Thoracic aorta (tissue), 2 donors: Measurements from ENCODE around the gene CENPF. TPM values are rescaled to one million over a fixed set of nuclear protein-coding genes. Genes with fewer than 3 reads are reported as not detected.
A peak's percentile ranks its signal among the peaks of the same experiment; 100 is the strongest.
"Not testable (repeated sequence)": the region's sequence is repeated elsewhere in the genome, so short reads cannot be mapped to it uniquely, and the experiment has no call there.

Source experiments
- ATAC-seq: fragments of 150-250 bp; one replicate; pipeline ENCODE4 v1.8.0; 2017; ENCODE audit warnings: low read depth; ENCODE audit not compliant: insufficient number of reproducible peaks, low FRiP score
- DNase-seq: peaks from one replicate; pipeline ENCODE4 v3.0.0-alpha.2; 2020; ENCODE audit warnings: low spot score
- H3K27ac ChIP-seq, 2 donors: fragments of 200-600 bp; sonication (generic); 1 replicate in 1 of 2; 2 replicates in 1 of 2; pipeline ENCODE4 v1.5.1; 2016; ENCODE audit warnings: mild to moderate bottlenecking in 2 of 2, moderate library complexity in 2 of 2
- H3K27me3 ChIP-seq: fragments of 200-600 bp; sonication (generic); replicated peaks from 2 replicates; pipeline ENCODE4 v1.6.0; 2016; ENCODE audit warnings: mild to moderate bottlenecking; ENCODE audit not compliant: insufficient read depth
- H3K36me3 ChIP-seq: fragments of 200-600 bp; sonication (generic); one replicate; pipeline ENCODE4 v1.5.1; 2016
- H3K4me1 ChIP-seq, 2 donors: fragments of 200-600 bp; sonication (generic); 1 replicate in 1 of 2; 2 replicates in 1 of 2; pipeline versions ENCODE4 v1.5.1 to v1.6.0; 2016; ENCODE audit warnings: low read depth in 2 of 2, mild to moderate bottlenecking in 1 of 2; ENCODE audit not compliant: control insufficient read depth in 1 of 2
- H3K4me3 ChIP-seq: fragments of 200-600 bp; sonication (generic); 2 replicates; pipeline ENCODE4 v1.5.1; 2016; ENCODE audit warnings: mild to moderate bottlenecking
- H3K9me3 ChIP-seq: fragments of 200-600 bp; sonication (generic); 2 replicates; pipeline ENCODE4 v1.5.1; 2016
- total RNA-seq, 2 donors: library from RNA; depleted of rRNA; stranded (reverse); fragments of >200 nt; gene quantifications; one replicate each; pipeline versions ENCODE4 v1.1.0 to v1.2.3, GENCODE V29; 2016
- TF ChIP-seq, protein P1 (sequence below): fragments of 200-600 bp; sonication (generic); IDR thresholded peaks from one replicate; pipeline ENCODE4 v1.5.1; 2019; ENCODE audit warnings: antibody characterized with exemption

CENPF gene
- total RNA-seq, 2 donors from 2014 or later = under 0.01 to 1.8 TPM

DNA sequence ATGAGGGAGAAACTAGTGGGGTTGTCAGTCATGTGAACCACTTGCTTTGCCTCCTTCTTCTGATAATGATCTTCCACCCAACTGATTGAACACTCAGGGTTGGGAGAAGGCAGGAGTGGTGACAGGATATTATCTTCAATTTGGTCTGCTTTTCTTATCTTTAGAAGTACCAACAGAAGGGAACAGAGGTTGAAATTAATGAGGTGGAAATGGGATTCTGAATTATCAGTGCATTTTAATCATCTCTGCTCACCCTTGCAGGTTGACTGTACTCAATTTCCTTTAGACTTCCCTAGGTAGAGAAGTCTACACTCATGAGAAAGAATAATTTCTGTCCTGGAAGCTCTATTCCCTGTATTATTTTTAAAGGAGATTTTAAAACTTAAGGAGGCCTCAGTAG lies 31.7 kb upstream of the CENPF start:
- Histone ChIP-seq H3K9me3 (peaks cover 6% of the 10 kb centered on the region), H3K4me1 (peaks cover 8 to 58% of the 10 kb centered on the region in 2 donors), H3K27ac (no peak overlapping the region), H3K36me3 (no peaks in the 10 kb centered on the region), H3K4me3 (no peak overlapping the region), H3K27me3 (no peaks in the 10 kb centered on the region)
- DNase-seq = no peak
- TF ChIP-seq, protein P1, sequence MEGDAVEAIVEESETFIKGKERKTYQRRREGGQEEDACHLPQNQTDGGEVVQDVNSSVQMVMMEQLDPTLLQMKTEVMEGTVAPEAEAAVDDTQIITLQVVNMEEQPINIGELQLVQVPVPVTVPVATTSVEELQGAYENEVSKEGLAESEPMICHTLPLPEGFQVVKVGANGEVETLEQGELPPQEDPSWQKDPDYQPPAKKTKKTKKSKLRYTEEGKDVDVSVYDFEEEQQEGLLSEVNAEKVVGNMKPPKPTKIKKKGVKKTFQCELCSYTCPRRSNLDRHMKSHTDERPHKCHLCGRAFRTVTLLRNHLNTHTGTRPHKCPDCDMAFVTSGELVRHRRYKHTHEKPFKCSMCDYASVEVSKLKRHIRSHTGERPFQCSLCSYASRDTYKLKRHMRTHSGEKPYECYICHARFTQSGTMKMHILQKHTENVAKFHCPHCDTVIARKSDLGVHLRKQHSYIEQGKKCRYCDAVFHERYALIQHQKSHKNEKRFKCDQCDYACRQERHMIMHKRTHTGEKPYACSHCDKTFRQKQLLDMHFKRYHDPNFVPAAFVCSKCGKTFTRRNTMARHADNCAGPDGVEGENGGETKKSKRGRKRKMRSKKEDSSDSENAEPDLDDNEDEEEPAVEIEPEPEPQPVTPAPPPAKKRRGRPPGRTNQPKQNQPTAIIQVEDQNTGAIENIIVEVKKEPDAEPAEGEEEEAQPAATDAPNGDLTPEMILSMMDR = no peak
- no peak for ATAC-seq

DNA sequence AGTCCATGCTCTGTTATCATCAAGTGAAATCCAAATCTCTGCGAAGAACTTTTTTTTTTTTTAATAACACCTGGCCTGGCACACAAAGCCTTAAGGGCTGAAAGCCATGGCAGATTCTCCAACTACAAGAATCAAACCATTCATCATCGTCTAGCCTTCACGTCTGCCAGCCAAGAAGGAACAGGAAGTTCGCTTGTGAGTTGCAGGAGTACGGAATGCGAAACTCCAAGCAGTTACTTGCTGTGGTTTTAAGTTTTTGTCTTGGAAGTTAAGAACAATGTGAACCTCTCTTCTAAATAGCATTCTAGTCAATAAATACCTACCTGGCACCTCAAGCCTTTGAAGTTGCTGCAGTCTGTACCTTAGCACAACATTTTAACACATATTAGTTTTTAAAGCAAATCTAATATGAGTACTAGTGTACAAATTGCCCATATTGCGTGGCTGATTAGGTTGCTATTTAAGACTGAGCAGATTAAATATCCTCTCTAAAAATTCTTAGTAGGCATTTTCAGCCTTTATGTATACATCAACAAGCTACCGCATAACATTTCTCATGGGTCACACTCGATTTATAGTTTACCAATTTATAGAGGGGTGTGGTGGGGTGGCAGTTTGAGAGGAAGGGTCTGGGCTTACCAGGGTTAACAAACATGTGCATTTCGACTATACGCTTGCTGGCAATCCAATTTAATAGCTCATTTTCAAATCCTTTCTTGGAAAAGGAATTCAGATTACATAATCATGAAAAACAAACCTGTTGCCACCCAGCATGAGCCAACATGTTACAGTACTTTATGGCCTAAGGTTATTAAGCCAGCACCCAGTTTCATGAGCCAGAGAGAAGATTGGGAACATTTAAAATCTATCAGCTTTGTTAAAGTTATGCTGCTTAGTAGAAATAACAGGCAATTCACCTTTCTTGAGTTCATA lies 29.3 kb upstream of the CENPF start:
- TF ChIP-seq, protein P1 = no peak
- H3K9me3 ChIP-seq = peaks cover 11% of the 10 kb centered on the region
- no peak overlapping the region for H3K4me3 ChIP-seq
- no peak for DNase-seq
- no peaks in the 10 kb centered on the region for H3K27me3 ChIP-seq
- H3K36me3 ChIP-seq = no peaks in the 10 kb centered on the region
- no peak for ATAC-seq
- peak overlapping the region in 1 of 2 donors; percentile 7 for H3K27ac ChIP-seq
- H3K4me1 ChIP-seq = peaks cover 3 to 48% of the 10 kb centered on the region in 2 donors

DNA sequence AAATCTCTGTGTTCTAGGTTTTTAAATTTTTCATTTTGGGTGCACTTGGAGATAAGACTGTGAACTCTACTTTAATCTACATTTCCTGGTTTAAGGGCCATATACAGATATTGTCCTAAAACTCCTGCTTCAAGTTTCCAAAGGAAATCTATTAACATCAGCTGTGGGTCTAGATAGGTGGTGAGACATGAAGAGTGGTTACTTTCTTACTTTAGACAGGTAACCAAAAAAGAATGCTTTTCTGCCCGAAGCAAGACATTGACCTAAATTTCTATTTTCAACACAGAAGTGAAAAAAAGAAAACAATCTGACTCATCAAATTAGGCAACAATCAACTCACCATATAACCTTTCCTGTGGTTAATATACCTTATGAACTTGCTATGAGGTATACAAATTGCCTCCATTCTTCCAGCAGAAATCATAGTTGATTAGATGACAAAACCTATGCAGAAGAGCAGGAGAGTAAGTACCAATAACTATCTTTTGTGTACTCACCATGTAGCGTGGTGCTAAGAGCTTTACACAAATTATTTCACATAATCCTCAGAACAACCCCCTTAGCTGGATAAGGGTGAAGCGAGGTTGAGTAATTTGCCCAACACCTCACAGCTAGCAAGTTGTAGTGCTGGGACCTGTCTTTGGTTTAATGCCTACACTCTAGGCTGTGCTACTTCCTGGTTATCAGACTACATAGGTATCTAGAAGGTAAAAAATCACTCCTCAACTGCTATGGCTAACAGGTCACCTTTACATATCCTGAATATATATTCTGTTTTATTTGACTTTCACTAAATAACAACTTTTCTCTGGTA lies 28.2 kb upstream of the CENPF start:
- H3K27ac ChIP-seq = no peak overlapping the region
- TF ChIP-seq, protein P1 = no peak
- ATAC-seq = no peak

DNA sequence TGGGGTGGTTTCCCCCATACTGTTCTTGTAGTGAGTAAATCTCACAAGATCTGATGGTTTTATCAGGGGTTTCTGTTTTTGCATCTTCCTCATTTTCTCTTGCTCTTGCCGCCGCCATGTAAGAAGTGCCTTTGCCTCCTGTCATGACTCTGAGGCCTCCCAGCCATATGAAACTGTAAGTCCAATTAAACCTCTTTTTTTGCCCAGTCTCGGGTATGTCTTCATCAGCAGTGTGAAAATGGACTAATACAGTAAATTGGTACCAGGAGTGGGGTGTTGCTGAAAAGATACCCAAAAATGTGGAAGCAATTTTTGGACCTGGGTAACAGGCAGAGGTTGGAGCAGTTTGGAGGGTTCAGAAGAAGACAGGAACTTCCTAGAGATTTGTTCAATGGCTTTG lies 26.9 kb upstream of the CENPF start:
- peaks cover 11% of the 10 kb centered on the region for H3K9me3 ChIP-seq

More for the DNA sequence above, 28.2 kb upstream of the CENPF start:
- DNase-seq = no peak
- no peaks in the 10 kb centered on the region for H3K36me3 ChIP-seq
- no peak overlapping the region for H3K4me3 ChIP-seq
- H3K27me3 ChIP-seq = no peaks in the 10 kb centered on the region
- peaks cover 0 to 37% of the 10 kb centered on the region in 2 donors for H3K4me1 ChIP-seq
- peaks cover 11% of the 10 kb centered on the region for H3K9me3 ChIP-seq

DNA sequence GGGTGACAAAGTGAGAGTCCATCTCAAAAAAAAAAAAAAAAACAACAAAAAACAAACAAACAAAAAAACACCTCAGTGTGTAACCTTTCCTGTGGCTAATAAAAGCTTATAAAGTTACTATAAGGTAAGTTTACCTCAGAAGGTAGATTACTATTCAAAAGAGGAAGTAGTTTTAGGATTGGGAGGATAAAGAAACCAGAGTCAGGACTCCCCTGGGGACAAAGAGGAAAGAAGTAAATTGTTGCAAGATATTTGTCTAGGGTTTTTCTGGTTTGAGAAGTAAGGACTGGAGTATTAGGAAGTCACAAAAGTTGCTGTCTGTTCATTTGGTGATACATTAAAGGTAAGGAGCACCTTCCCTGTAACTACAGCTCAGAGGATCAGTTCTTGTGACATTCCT lies 23.8 kb upstream of the CENPF start:
- Histone ChIP-seq H3K36me3 (no peaks in the 10 kb centered on the region), H3K4me1 (peaks cover 0 to 14% of the 10 kb centered on the region in 2 donors), H3K9me3 (peaks cover 11% of the 10 kb centered on the region), H3K4me3 (no peak overlapping the region), H3K27ac (no peak overlapping the region), H3K27me3 (no peaks in the 10 kb centered on the region)
- no peak for ATAC-seq
- DNase-seq = no peak
- TF ChIP-seq, protein P1 = no peak

More for the DNA sequence above, 26.9 kb upstream of the CENPF start:
- not testable (repeated sequence) for ATAC-seq, H3K4me3 ChIP-seq, H3K27ac ChIP-seq, H3K36me3 ChIP-seq, DNase-seq, H3K27me3 ChIP-seq
- peaks cover 0 to 27% of the 10 kb centered on the region in 2 donors for H3K4me1 ChIP-seq
